ENCODE measurements around the gene ATG2A. TPM values are rescaled to one million over a fixed set of nuclear protein-coding genes. Genes with fewer than 3 reads are reported as not detected.

Gene ATG2A
- total and polyA plus RNA-seq, 2 of the 8 experiments (the other 6 are each of a cell fraction or from before 2014, with no cell fraction given) = 12.1 to 22.1 TPM

DNA sequence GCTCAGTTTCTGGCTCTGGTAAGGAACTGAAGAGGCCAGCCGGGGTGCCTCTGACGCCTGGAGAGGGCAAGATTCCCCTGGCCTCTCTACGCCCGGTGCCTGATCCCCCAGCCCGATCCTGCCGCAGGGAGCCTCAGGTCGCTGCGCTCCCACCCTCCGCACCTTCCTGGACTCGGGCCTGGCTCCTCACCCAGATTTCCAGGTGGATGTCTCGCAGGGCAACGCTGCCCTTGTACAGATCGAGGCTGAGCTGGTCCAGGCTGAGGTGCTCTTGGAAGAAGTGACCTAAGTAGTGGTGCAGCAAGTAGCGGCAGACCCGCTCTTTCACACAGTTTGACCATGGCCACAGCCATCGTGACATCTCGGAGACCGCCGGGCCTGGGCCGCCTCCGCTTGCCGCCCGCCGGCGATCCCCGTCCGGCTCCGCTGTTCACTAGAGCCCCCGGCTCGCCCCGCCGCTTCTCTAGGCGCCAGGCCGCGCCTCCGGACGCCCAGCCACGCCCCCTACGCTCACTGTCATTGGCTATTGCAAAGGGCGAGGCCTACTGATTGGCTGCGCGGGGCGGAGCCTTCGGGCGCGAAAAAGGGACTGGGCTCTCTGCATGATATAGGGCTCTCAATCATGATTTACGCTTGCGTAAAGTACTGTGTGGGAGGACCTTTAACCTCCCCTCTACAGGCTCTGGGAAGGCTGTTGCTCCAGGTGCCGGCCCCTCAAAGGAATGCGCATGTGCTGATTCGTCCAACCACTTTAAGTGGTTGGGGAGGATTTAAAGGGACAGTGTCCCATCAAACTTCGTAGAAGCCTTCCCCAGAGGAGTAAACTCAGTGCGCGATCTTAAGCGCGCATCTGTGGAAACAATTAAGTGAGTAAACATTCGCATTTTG, at the start of gene ATG2A (continued):
- TF ChIP-seq FOSL1 (IDR thresholded peaks at IDR 0.05; ENCODE audit: insufficient read depth, low read depth, low read length) (no peak), SIX5 (IDR thresholded peaks at IDR 0.05; ENCODE audit: low read depth, low read length) (no peak), SP2 (IDR thresholded peaks at IDR 0.05; ENCODE audit: low read length) (no peak), MAFK (IDR thresholded peaks at IDR 0.05; ENCODE audit: low read depth, low read length) (no peak), POU5F1 (IDR thresholded peaks at IDR 0.05; ENCODE audit: low read depth, low read length) (no peak), BRCA1 (IDR thresholded peaks at IDR 0.05; ENCODE audit: low read depth, low read length) (no peak), BCL11A (IDR thresholded peaks at IDR 0.05; ENCODE audit: low read depth in 2 of 2, low read length in 2 of 2) (no peak), SIRT6 (IDR thresholded peaks at IDR 0.05; ENCODE audit: low read length) (no peak), CHD1 (IDR thresholded peaks at IDR 0.05; ENCODE audit: low read depth, low read length) (no peak), RFX5 (IDR thresholded peaks at IDR 0.05; ENCODE audit: borderline replicate concordance, low read depth, low read length) (no peak), SP4 (IDR thresholded peaks at IDR 0.05; ENCODE audit: low read length) (peak; percentile 92), CTBP2 (IDR thresholded peaks at IDR 0.05; ENCODE audit: borderline replicate concordance, insufficient read depth, insufficient read length, low read length) (no peak), TEAD4 (IDR thresholded peaks at IDR 0.05; ENCODE audit: low read depth, low read length) (no peak), RXRA (IDR thresholded peaks at IDR 0.05; ENCODE audit: insufficient read depth, low read depth, low read length) (no peak), HDAC6 (IDR thresholded peaks at IDR 0.05; ENCODE audit: low read depth, low read length) (no peak), SUZ12 (IDR thresholded peaks at IDR 0.05; ENCODE audit: low read length) (no peak), TBP (IDR thresholded peaks at IDR 0.05; ENCODE audit: low read depth, low read length) (peak; percentile 77), HDAC2 (IDR thresholded peaks at IDR 0.05; ENCODE audit: borderline replicate concordance in 1 of 2, low read depth in 2 of 2, low read length in 2 of 2) (no peak), RBBP5 (IDR thresholded peaks at IDR 0.05; ENCODE audit: borderline replicate concordance, low read depth, low read length) (no peak), TAF7 (optimal IDR thresholded peaks at IDR 0.05; ENCODE audit: borderline replicate concordance, low read depth, low read length) (no peak), TCF12 (IDR thresholded peaks at IDR 0.05; ENCODE audit: low read depth, low read length) (no peak), JUND (IDR thresholded peaks at IDR 0.05; ENCODE audit: low read length) (no peak), EGR1 (IDR thresholded peaks at IDR 0.05; ENCODE audit: borderline replicate concordance, low read depth, low read length) (0 out of 2 replicates have a peak, but pooled peaks have one; percentile 48), KDM4A (IDR thresholded peaks at IDR 0.05; ENCODE audit: low read depth, low read length, severe bottlenecking) (no peak)
- TF ChIP-seq, protein P1, sequence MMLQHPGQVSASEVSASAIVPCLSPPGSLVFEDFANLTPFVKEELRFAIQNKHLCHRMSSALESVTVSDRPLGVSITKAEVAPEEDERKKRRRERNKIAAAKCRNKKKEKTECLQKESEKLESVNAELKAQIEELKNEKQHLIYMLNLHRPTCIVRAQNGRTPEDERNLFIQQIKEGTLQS (IDR thresholded peaks at IDR 0.05; ENCODE audit: insufficient read depth, low read depth, low read length) = no peak
